ENCODE data around the gene SH3TC1. TPM values are rescaled to one million over a fixed set of nuclear protein-coding genes. Genes with fewer than 3 reads are reported as not detected.

SH3TC1 gene
- total and polyA plus RNA-seq, 2 of the 13 experiments (the other 11 are each of a cell fraction or from before 2014, with no cell fraction given): 14.9 to 21.8 TPM

- TF ChIP-seq TIGD3 (CRISPR knock-in tag; IDR thresholded peaks at IDR 0.05; ENCODE audit: borderline replicate concordance) (no peak), CSRNP2 (CRISPR knock-in tag; conservative IDR thresholded peaks at IDR 0.05; ENCODE audit: low read depth) (no peak), ZNF770 (CRISPR knock-in tag; IDR thresholded peaks at IDR 0.05) (peak; percentile 70)
These were observed 63.7 kb downstream of the SH3TC1 start (continued) for GRCh38 chr4:8262637-8263322.

GRCh38 chr4:8263397-8263796 is 64.3 kb downstream of the SH3TC1 start:
- H3K27me3 ChIP-seq (ENCODE audit: control insufficient read depth in 1 of 2, insufficient read depth in 2 of 2, low read length in 2 of 2): peaks cover 8 to 53% of the 10 kb centered on the region in 2 experiments; a peak in 3 of 5 replicates
- ChIA-PET POLR2A (no interaction called here), CTCF (ENCODE audit: low intra/inter-chr PET ratio, low total read pairs) (no interaction called here)
- ATAC-seq: peak; percentile 39
- no peaks in the 10 kb centered on the region for H3K36me3 ChIP-seq (replicated peaks in 1 of 2; ENCODE audit: control insufficient read depth in 1 of 2, insufficient read depth in 2 of 2, low read length in 2 of 2)
- no peak for FAIRE-seq
- H4K20me1 ChIP-seq (ENCODE audit: insufficient read depth, low read length): no peaks in the 10 kb centered on the region
- H3K9ac ChIP-seq (ENCODE audit: insufficient read depth, low read depth, low read length): no peak overlapping the region
- no peak overlapping the region for H2AFZ ChIP-seq (ENCODE audit: low read length)
- H3K9me3 ChIP-seq (ENCODE audit: low read length): no peaks in the 10 kb centered on the region
- no peak for DNase-seq (ENCODE audit: low spot score)
- BruUV-seq (replicated peaks): no TSS peak
- intact Hi-C loops (cut with micrococcal nuclease; ENCODE audit: unreplicated experiment): no loop called here
- peaks cover 32% of the 10 kb centered on the region for H3K4me1 ChIP-seq (ENCODE audit: insufficient read depth, low read length)
- in situ Hi-C loops (cut with HindIII; ENCODE audit: extremely low pct_ligation_motif_present, low pct_unique_long_range_greater_than_20kb): no loop called here
- no peaks in the 10 kb centered on the region for H3K79me2 ChIP-seq (ENCODE audit: insufficient read depth, low read length)
- 11% methylated on average over 7 of the region's 10 CpGs for WGBS (ENCODE audit: low lambda C conversion rate)
- no peak overlapping the region for H3K4me3 ChIP-seq (replicated peaks in 1 of 3; ENCODE audit: insufficient read depth in 1 of 3, low read depth in 2 of 3, low read length in 3 of 3)
- H3K4me2 ChIP-seq (ENCODE audit: low read depth, low read length): no peak overlapping the region
- H3K27ac ChIP-seq (ENCODE audit: extremely low read length, insufficient read depth, low read length): no peak overlapping the region
- peak; percentile 55 for TF ChIP-seq BHLHE40 (IDR thresholded peaks at IDR 0.05; ENCODE audit: low read length)
- TF ChIP-seq MNT (IDR thresholded peaks at IDR 0.05): peak; percentile 73
- TF ChIP-seq ARID5B (CRISPR knock-in tag; IDR thresholded peaks at IDR 0.05): no peak
- TF ChIP-seq ZNF260 (CRISPR knock-in tag; IDR thresholded peaks at IDR 0.05; ENCODE audit: borderline replicate concordance, low read depth): no peak
- TF ChIP-seq ZFP91 (CRISPR knock-in tag; IDR thresholded peaks at IDR 0.05; ENCODE audit: borderline replicate concordance): peak; percentile 33; the same call in 1 of the 2 replicates

All from HepG2 (cell line).